Activated CD8-positive, alpha-beta memory T cell treated with anti-CD3 and anti-CD28 coated beads for 48 hours (primary cell): Measurements from ENCODE around the gene CREB3L2.
"Not testable (repeated sequence)": the region's sequence is repeated elsewhere in the genome, so short reads cannot be mapped to it uniquely, and the experiment has no call there.

Source experiments
- DNase-seq, 3 experiments: peaks; one replicate each; pipeline ENCODE4 v3.0.0-alpha.2; 2020; ENCODE audit warnings: low read depth in 2 of 3, low spot score in 2 of 3

Gene CREB3L2

GRCh38 chr7:137989590-137989989, 12.3 kb downstream of the CREB3L2 start:
- DNase-seq: no peak

- no peak for DNase-seq
Observed at GRCh38 chr7:137989094-137989493, 12.8 kb downstream of the CREB3L2 start.

GRCh38 chr7:137987968-137988367, 13.9 kb downstream of the CREB3L2 start:
- no peak for DNase-seq

- no peak for DNase-seq
Observed at GRCh38 chr7:137987563-137987962, 14.3 kb downstream of the CREB3L2 start.

- no peak for DNase-seq
Observed at GRCh38 chr7:137987018-137987349, 14.9 kb downstream of the CREB3L2 start.

- DNase-seq: no peak
Observed at GRCh38 chr7:137986252-137987017, 15.5 kb downstream of the CREB3L2 start.

GRCh38 chr7:137985897-137986251, 16.0 kb downstream of the CREB3L2 start:
- no peak for DNase-seq

GRCh38 chr7:137985253-137985896, 16.5 kb downstream of the CREB3L2 start:
- DNase-seq: no peak

GRCh38 chr7:137984181-137985041, 17.5 kb downstream of the CREB3L2 start:
- DNase-seq: no peak

GRCh38 chr7:137983323-137984008, 18.4 kb downstream of the CREB3L2 start:
- no peak for DNase-seq

GRCh38 chr7:137982394-137982793, 19.5 kb downstream of the CREB3L2 start:
- DNase-seq: not testable (repeated sequence)

- no peak for DNase-seq
Observed at GRCh38 chr7:137981668-137982067, 20.2 kb downstream of the CREB3L2 start.

GRCh38 chr7:137981175-137981574, 20.7 kb downstream of the CREB3L2 start:
- DNase-seq: no peak

- DNase-seq: no peak
Observed at GRCh38 chr7:137980308-137980707, 21.6 kb downstream of the CREB3L2 start.

GRCh38 chr7:137978464-137979237, 23.2 kb downstream of the CREB3L2 start:
- no peak for DNase-seq

GRCh38 chr7:137977173-137977572, 24.7 kb downstream of the CREB3L2 start:
- no peak for DNase-seq

- DNase-seq: no peak
Observed at GRCh38 chr7:137976696-137977095, 25.2 kb downstream of the CREB3L2 start.

- DNase-seq: no peak
Observed at GRCh38 chr7:137976232-137976631, 25.7 kb downstream of the CREB3L2 start.

- DNase-seq: no peak
Observed at GRCh38 chr7:137975768-137976167, 26.1 kb downstream of the CREB3L2 start.

- DNase-seq: no peak
Observed at GRCh38 chr7:137975221-137975620, 26.7 kb downstream of the CREB3L2 start.

- no peak for DNase-seq
Observed at GRCh38 chr7:137974766-137975165, 27.1 kb downstream of the CREB3L2 start.
